CD4-positive, CD25-positive, alpha-beta regulatory T cell (primary cell): ENCODE results near the gene PCBP3. TPM values are rescaled to one million over a fixed set of nuclear protein-coding genes. Genes with fewer than 3 reads are reported as not detected.

Source experiments
- ATAC-seq, 2 donors: fragments of 150-1000 bp; cut with Tn5 transposase; one replicate each; pipeline ENCODE4 v1.10.0; 2021; ENCODE audit warnings: low read depth in 2 of 2, moderate number of reproducible peaks in 2 of 2, moderate library complexity in 1 of 2
- DNase-seq, 3 donors: peaks; one replicate each; pipeline versions ENCODE4 v3.0.0 to v3.0.0-alpha.2; 2012 to 2022; ENCODE audit warnings: mixed read lengths in 1 of 3
- H3K27ac ChIP-seq: one replicate; pipeline ENCODE4 v1.7.0; 2013; ENCODE audit warnings: mild to moderate bottlenecking, low read length; ENCODE audit not compliant: insufficient read depth, poor library complexity, severe bottlenecking
- H3K27me3 ChIP-seq: one replicate; pipeline ENCODE4 v1.7.0; 2013; ENCODE audit warnings: low read length; ENCODE audit not compliant: control insufficient read depth, insufficient read depth
- H3K36me3 ChIP-seq: one replicate; pipeline ENCODE4 v1.7.0; 2013; ENCODE audit warnings: mild to moderate bottlenecking, low read length, moderate library complexity; ENCODE audit not compliant: control insufficient read depth, insufficient read depth
- H3K4me1 ChIP-seq: 2 replicates; pipeline ENCODE4 v1.7.0; 2013; ENCODE audit warnings: mild to moderate bottlenecking, low read length; ENCODE audit not compliant: insufficient read depth, control insufficient read depth, poor library complexity, severe bottlenecking
- H3K4me3 ChIP-seq: one replicate; pipeline ENCODE4 v1.7.0; 2013; ENCODE audit warnings: low read depth, mild to moderate bottlenecking, low read length, moderate library complexity
- H3K9me3 ChIP-seq, 2 experiments: 1 replicate in 1 of 2; 2 replicates in 1 of 2; pipeline ENCODE4 v1.7.0; 2013; ENCODE audit warnings: low read length in 2 of 2, mild to moderate bottlenecking in 1 of 2, moderate library complexity in 1 of 2; ENCODE audit not compliant: control insufficient read depth in 2 of 2
- H3K27ac Mint-ChIP-seq, 3 donors: one replicate each; pipeline ENCODE4 v1.8.0; 2020 to 2022; ENCODE audit warnings: mild to moderate bottlenecking in 3 of 3, mixed read lengths in 3 of 3, moderate library complexity in 2 of 3
- H3K27me3 Mint-ChIP-seq: one replicate; pipeline ENCODE4 v1.8.0; 2022; ENCODE audit warnings: mild to moderate bottlenecking, mixed read lengths
- H3K36me3 Mint-ChIP-seq: one replicate; pipeline ENCODE4 v1.8.0; 2020; ENCODE audit warnings: mixed read lengths
- H3K4me1 Mint-ChIP-seq, 4 donors: one replicate each; pipeline ENCODE4 v1.8.0; 2020 to 2022; ENCODE audit warnings: mixed read lengths in 4 of 4, mild to moderate bottlenecking in 1 of 4
- H3K4me3 Mint-ChIP-seq, 4 donors: one replicate each; pipeline ENCODE4 v1.8.0; 2020 to 2022; ENCODE audit warnings: mild to moderate bottlenecking in 4 of 4, mixed read lengths in 4 of 4, moderate library complexity in 3 of 4
- H3K9me3 Mint-ChIP-seq, 7 donors: one replicate each; pipeline ENCODE4 v1.8.0; 2020 to 2022; ENCODE audit warnings: mixed read lengths in 7 of 7, mild to moderate bottlenecking in 3 of 7, moderate library complexity in 2 of 7
- polyA plus RNA-seq, 4 donors: library from polyadenylated mRNA; unstranded; fragments of 300-500 nt; fragmentation: Illumina TruSeq; gene quantifications; one replicate each; pipeline ENCODE4 v1.2.3, GENCODE V29; 2021
- total RNA-seq: library from RNA; stranded (reverse); gene quantifications from one replicate; pipeline ENCODE4 v1.2.3, GENCODE V29; 2022

Gene PCBP3
- total and polyA plus RNA-seq, 5 donors from 2014 or later = 0.72 to 5.3 (median 2.3) TPM

DNA sequence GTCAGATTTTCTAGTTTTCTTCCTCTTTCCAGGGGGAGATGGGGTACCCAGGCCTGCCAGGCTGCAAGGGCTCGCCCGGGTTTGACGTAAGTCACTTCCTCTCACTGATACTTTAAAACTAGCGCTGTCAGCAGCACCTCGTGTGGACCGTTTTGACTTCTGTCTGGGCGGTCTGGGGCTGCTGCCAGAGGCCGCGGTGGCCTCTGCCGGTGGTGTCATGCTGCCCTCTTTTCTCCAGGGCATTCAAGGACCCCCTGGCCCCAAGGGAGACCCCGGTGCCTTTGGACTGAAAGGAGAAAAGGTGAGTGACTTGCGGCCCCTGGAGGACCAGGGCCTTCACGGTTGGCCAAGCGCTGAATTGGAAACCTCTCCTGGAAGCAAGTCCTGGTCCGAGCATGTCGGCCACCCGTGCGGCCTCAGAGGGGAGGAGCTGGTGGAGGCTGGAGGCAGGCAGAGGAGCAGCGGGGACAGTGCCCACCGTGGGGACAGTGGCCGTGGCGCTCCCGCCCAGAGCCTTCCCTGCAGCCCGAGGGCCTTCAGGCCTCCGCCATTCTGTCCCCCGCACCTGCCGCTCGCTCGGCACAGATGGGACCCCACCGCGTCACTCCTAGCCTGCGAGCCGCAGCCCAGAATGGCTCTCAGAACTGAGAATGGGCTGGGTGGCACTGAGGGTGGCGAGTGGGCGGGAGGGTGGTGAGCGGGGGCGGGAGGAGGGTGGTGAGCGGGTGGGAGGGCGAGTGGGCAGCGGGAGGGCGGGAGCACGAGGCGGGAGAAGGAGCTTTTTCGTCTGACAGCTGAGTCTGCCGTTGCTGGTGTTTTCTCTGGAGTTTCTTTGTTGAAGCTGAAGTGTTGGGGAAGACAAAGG is 347.4 kb downstream of the PCBP3 start:
- H3K9me3 Mint-ChIP-seq = no peaks in the 10 kb centered on the region
- no peaks in the 10 kb centered on the region for H3K27me3 ChIP-seq
- H3K36me3 Mint-ChIP-seq = no peaks in the 10 kb centered on the region
- no peak overlapping the region for H3K27ac Mint-ChIP-seq
- H3K27ac ChIP-seq = no peak overlapping the region
- no peaks in the 10 kb centered on the region for H3K36me3 ChIP-seq
- H3K27me3 Mint-ChIP-seq = no peaks in the 10 kb centered on the region
- ATAC-seq = no peak
- H3K4me3 ChIP-seq = no peak overlapping the region
- no peaks in the 10 kb centered on the region for H3K4me1 ChIP-seq
- H3K4me1 Mint-ChIP-seq = no peaks in the 10 kb centered on the region
- no peaks in the 10 kb centered on the region for H3K9me3 ChIP-seq
- H3K4me3 Mint-ChIP-seq = no peak overlapping the region
- no peak for DNase-seq

- Histone ChIP-seq H3K27ac (no peak overlapping the region), H3K9me3 (no peaks in the 10 kb centered on the region), H3K4me3 (no peak overlapping the region), H3K27me3 (no peaks in the 10 kb centered on the region), H3K36me3 (no peaks in the 10 kb centered on the region), H3K4me1 (no peaks in the 10 kb centered on the region)
- no peaks in the 10 kb centered on the region for H3K9me3 Mint-ChIP-seq
- H3K27me3 Mint-ChIP-seq = no peaks in the 10 kb centered on the region
- no peak overlapping the region for H3K27ac Mint-ChIP-seq
- no peaks in the 10 kb centered on the region for H3K4me1 Mint-ChIP-seq
- no peak overlapping the region for H3K4me3 Mint-ChIP-seq
- no peak for ATAC-seq
- peak in 1 of 3 donors; percentile 0 for DNase-seq
- no peaks in the 10 kb centered on the region for H3K36me3 Mint-ChIP-seq
Measured at GRCh38 chr21:45991606-45992300, 348.2 kb downstream of the PCBP3 start.

Other genes with a start within 250 kb of the PCBP3 start
- gene COL18A1, start 238.6 kb upstream of the PCBP3 start, total RNA-seq = 2.7 TPM
- 1 to 10 TPM in 2 of 4 donors, under 1 TPM in 2; 0.29 to 1.5 (median 1.0) TPM for gene COL18A1, start 238.6 kb upstream of the PCBP3 start, polyA plus RNA-seq
- gene SLC19A1, start 101.3 kb upstream of the PCBP3 start, total RNA-seq = 10.8 TPM
- 1 to 10 TPM; 4.7 to 6.8 (median 5.0) TPM for gene SLC19A1, start 101.3 kb upstream of the PCBP3 start, polyA plus RNA-seq